Stimulated activated CD8-positive, alpha-beta memory T cell treated with anti-CD3 and anti-CD28 coated beads, Interleukin-2, amount 100 ng/mL, for 48 hours (primary cell): ENCODE measurements around the gene TTC7B.

Experiments
- DNase-seq, 2 donors: peaks; one replicate each; pipeline ENCODE4 v3.0.0-alpha.2; 2020; ENCODE audit warnings: low read depth in 2 of 2

TTC7B gene

GRCh38 chr14:90558983-90559590, 257.1 kb downstream of the TTC7B start:
- no peak for DNase-seq

- DNase-seq, result no peak
Measured at GRCh38 chr14:90558041-90558982, 257.9 kb downstream of the TTC7B start.

- DNase-seq, result no peak
Measured at GRCh38 chr14:90557516-90557915, 258.7 kb downstream of the TTC7B start.

GRCh38 chr14:90556666-90557450, 259.4 kb downstream of the TTC7B start:
- no peak for DNase-seq

- no peak for DNase-seq
Measured at GRCh38 chr14:90556012-90556477, 260.2 kb downstream of the TTC7B start.

GRCh38 chr14:90555126-90556011, 260.9 kb downstream of the TTC7B start:
- no peak for DNase-seq

- no peak for DNase-seq
Measured at GRCh38 chr14:90554341-90554740, 261.9 kb downstream of the TTC7B start.

GRCh38 chr14:90553921-90554336, 262.3 kb downstream of the TTC7B start:
- DNase-seq, result no peak

- DNase-seq, result no peak
Measured at GRCh38 chr14:90553298-90553920, 262.8 kb downstream of the TTC7B start.

GRCh38 chr14:90552465-90553297, 263.5 kb downstream of the TTC7B start:
- DNase-seq, result no peak

- DNase-seq, result no peak
Measured at GRCh38 chr14:90551733-90552464, 264.3 kb downstream of the TTC7B start.

GRCh38 chr14:90551070-90551704, 265.0 kb downstream of the TTC7B start:
- DNase-seq, result no peak

- no peak for DNase-seq
Measured at GRCh38 chr14:90549794-90550641, 266.2 kb downstream of the TTC7B start.

- DNase-seq, result no peak
Measured at GRCh38 chr14:90548455-90548854, 267.8 kb downstream of the TTC7B start.

- DNase-seq, result no peak
Measured at GRCh38 chr14:90547968-90548367, 268.3 kb downstream of the TTC7B start.

GRCh38 chr14:90547250-90547649, 269.0 kb downstream of the TTC7B start:
- DNase-seq, result no peak

GRCh38 chr14:90546767-90547166, 269.5 kb downstream of the TTC7B start:
- DNase-seq, result no peak
